Ishikawa (cell line): ENCODE measurements around the gene EDIL3.

ENCODE experiments used
- CEBPB ChIP-seq: IDR thresholded peaks from 2 replicates; pipeline ENCODE4 v1.6.1; 2012
- EP300 ChIP-seq: IDR thresholded peaks from 2 replicates; pipeline ENCODE4 v1.6.1; 2012; ENCODE audit warnings: borderline replicate concordance
- FOXM1 ChIP-seq: IDR thresholded peaks from 2 replicates; pipeline ENCODE4 v1.6.1; 2012; ENCODE audit warnings: low read depth, borderline replicate concordance
- TAF1 ChIP-seq: IDR thresholded peaks from 2 replicates; pipeline ENCODE4 v1.6.1; 2012; ENCODE audit warnings: low read depth, mild to moderate bottlenecking
- TF ChIP-seq, protein P1 (sequence below): IDR thresholded peaks from 2 replicates; pipeline ENCODE4 v1.6.1; 2012
- TF ChIP-seq, protein P2 (sequence below): IDR thresholded peaks from 2 replicates; pipeline ENCODE4 v1.6.1; 2012; ENCODE audit warnings: low read depth, mild to moderate bottlenecking

DNA sequence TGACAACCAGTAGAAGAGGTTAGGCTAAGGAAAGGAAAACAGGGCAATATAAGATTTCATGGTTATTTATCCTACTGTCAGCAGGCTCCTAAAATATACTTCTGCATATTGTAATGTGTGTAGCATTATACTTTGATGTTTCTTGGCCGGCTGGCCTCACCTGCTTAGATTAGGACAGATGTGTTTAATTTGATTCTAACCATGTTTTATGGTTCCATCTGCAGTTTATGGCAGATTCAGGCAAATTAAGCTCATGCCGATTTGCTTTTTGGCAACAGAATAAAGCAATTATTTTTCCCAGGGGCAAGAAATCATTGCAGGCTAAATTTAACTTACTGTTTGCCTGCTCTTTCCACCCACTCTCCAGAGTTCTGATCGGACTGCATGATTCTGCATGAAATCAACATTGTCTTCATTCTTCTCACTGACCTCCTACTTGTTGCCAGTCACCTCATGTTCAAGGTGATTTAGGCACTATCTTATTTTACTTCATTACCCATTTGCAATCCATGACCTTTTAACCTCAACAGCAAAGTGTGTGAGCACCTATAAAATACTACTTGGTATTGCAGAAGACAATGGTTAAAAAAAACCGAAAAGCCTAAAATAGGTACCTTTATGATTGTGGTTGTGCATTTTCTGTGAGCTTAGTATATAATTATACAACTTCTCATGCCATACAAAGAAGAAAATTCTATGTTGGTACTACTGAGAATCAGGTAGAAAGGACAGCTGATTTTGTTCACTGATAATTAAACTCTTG, 125.2 kb downstream of the EDIL3 start:
- TF ChIP-seq, protein P1, sequence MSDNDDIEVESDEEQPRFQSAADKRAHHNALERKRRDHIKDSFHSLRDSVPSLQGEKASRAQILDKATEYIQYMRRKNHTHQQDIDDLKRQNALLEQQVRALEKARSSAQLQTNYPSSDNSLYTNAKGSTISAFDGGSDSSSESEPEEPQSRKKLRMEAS = no peak
- TF ChIP-seq TAF1 (no peak), CEBPB (no peak), EP300 (no peak), FOXM1 (no peak)
- TF ChIP-seq, protein P2, sequence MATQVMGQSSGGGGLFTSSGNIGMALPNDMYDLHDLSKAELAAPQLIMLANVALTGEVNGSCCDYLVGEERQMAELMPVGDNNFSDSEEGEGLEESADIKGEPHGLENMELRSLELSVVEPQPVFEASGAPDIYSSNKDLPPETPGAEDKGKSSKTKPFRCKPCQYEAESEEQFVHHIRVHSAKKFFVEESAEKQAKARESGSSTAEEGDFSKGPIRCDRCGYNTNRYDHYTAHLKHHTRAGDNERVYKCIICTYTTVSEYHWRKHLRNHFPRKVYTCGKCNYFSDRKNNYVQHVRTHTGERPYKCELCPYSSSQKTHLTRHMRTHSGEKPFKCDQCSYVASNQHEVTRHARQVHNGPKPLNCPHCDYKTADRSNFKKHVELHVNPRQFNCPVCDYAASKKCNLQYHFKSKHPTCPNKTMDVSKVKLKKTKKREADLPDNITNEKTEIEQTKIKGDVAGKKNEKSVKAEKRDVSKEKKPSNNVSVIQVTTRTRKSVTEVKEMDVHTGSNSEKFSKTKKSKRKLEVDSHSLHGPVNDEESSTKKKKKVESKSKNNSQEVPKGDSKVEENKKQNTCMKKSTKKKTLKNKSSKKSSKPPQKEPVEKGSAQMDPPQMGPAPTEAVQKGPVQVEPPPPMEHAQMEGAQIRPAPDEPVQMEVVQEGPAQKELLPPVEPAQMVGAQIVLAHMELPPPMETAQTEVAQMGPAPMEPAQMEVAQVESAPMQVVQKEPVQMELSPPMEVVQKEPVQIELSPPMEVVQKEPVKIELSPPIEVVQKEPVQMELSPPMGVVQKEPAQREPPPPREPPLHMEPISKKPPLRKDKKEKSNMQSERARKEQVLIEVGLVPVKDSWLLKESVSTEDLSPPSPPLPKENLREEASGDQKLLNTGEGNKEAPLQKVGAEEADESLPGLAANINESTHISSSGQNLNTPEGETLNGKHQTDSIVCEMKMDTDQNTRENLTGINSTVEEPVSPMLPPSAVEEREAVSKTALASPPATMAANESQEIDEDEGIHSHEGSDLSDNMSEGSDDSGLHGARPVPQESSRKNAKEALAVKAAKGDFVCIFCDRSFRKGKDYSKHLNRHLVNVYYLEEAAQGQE = no peak
